MM.1S (cell line): ENCODE data around the gene NTN1.

ENCODE experiments used
- EZH2 ChIP-seq: fragments of 300-600 bp; sonication (generic); optimal IDR thresholded peaks from 2 replicates; pipeline ENCODE3; 2017; ENCODE audit warnings: low read depth, mild to moderate bottlenecking, antibody characterized with exemption, low read length, mixed read lengths
- EZH2phosphoT487 ChIP-seq: fragments of 300-600 bp; sonication (generic); IDR thresholded peaks from 2 replicates; pipeline ENCODE4 v1.6.1; 2018; ENCODE audit warnings: antibody characterized with exemption, low read length
- TF ChIP-seq, protein P1 (sequence below): fragments of 300-600 bp; sonication (generic); IDR thresholded peaks from 2 replicates; pipeline ENCODE4 v1.5.1; 2016; ENCODE audit warnings: antibody characterized with exemption, low read length, mixed read lengths

DNA sequence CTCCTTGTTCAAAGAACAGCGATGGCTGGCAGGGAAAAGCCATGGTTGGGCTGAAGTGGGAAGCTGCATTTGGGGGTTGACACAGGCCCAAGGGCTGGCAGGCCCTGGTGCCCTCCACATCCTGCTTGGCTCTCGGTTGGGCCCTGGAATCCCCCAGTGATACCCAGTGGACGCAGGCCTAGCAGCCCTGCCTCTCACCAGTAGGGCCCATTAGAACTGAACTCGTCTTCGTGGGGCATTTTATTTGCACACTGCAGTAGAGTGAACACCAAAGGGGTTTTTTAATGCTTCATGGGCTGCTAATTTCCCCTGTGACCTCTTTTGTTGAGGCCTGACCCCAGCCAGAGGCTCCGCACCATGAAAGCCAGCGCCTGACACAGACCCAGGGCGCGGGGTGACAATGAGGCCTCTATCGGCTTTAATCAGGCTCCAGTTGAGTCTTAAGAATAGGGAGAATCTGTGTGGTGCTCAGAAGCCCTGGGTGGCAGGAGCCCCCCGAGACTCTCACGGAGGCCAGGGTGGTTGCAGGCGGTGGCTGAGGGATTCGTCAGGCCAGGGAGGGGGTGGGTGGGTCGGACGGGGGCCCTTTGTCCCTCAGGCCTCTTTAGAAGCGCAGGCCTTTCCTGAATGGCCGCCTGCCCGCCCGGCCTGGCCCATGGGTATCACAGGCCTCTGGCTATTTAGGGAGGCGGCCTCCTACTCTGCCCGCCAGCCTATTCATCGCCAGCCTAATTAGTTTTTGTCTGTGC, 199.3 kb downstream of the NTN1 start:
- no peak for TF ChIP-seq EZH2phosphoT487
- TF ChIP-seq, protein P1, sequence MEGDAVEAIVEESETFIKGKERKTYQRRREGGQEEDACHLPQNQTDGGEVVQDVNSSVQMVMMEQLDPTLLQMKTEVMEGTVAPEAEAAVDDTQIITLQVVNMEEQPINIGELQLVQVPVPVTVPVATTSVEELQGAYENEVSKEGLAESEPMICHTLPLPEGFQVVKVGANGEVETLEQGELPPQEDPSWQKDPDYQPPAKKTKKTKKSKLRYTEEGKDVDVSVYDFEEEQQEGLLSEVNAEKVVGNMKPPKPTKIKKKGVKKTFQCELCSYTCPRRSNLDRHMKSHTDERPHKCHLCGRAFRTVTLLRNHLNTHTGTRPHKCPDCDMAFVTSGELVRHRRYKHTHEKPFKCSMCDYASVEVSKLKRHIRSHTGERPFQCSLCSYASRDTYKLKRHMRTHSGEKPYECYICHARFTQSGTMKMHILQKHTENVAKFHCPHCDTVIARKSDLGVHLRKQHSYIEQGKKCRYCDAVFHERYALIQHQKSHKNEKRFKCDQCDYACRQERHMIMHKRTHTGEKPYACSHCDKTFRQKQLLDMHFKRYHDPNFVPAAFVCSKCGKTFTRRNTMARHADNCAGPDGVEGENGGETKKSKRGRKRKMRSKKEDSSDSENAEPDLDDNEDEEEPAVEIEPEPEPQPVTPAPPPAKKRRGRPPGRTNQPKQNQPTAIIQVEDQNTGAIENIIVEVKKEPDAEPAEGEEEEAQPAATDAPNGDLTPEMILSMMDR: no peak
- TF ChIP-seq EZH2: no peak
